ENCODE results near the gene ACKR1. TPM values are rescaled to one million over a fixed set of nuclear protein-coding genes. Genes with fewer than 3 reads are reported as not detected.

Gene ACKR1
- total and polyA plus RNA-seq, 2 donors (not counting 3 experiments of a cell fraction or from before 2014, with no cell fraction given): 0.15 to 1.3 TPM

DNA sequence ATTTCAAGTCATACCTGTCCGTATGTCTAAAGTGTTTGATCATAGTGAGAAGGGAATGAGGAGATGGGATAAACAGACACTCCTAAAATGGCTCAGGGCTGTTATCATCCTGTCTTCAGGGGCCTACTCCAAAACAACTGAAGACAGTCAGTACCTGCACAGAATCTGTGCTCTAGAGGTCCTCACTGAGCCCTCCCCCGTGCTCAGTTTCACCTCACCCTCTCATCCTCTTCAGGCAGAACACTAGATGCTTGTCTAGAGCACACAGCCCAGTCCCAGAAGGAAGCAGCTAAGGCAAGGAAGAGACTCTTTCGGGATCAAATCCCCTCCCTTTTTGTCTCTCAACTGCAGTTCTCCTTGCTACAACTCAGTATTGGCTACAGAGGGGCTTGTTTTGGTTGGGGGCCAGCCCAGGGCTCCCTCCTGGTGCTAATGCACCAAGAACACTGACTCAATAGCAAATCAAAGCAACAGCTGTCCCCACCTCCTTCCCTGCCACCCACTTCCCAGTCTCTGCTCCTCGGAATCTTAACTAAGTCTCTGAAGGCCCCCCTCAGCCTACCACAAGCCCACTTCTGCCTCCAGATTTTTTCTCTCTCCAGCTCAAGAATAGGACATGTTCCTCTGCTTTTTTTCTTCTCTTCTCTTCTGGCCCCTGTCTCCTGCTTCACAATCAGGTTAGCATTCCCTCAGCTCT is 23.2 kb upstream of the ACKR1 start:
- Histone ChIP-seq H4K20me1 (replicated peaks; ENCODE audit: control insufficient read depth, extremely low read depth, insufficient read depth, low read length) (no peaks in the 10 kb centered on the region), H3K36me3 (ENCODE audit: control insufficient read depth in 2 of 2, extremely low read depth in 1 of 2, insufficient read depth in 2 of 2, low read length in 2 of 2) (no peaks in the 10 kb centered on the region), H3K4me1 (ENCODE audit: control insufficient read depth, extremely low read depth, insufficient read depth, low read length) (no peaks in the 10 kb centered on the region), H3K4me3 (replicated peaks in 1 of 3; ENCODE audit: insufficient read depth in 1 of 3, low read depth in 1 of 3, low read length in 3 of 3) (no peak overlapping the region), H3K79me2 (ENCODE audit: control insufficient read depth, insufficient read depth, low read length) (no peaks in the 10 kb centered on the region), H3K27ac (ENCODE audit: insufficient read depth, low read depth, low read length) (no peak overlapping the region), H3K9ac (replicated peaks; ENCODE audit: extremely low read depth, insufficient read depth, low read length) (no peak overlapping the region), H2AFZ (ENCODE audit: low read depth, low read length) (no peak overlapping the region), H3K9me1 (replicated peaks; ENCODE audit: control insufficient read depth, extremely low read depth, insufficient read depth, low read length) (no peaks in the 10 kb centered on the region), H3K27me3 (ENCODE audit: control insufficient read depth in 2 of 2, insufficient read depth in 2 of 2, low read length in 2 of 2) (peaks cover 0 to 7% of the 10 kb centered on the region in 2 experiments), H3K9me3 (replicated peaks; ENCODE audit: control insufficient read depth, insufficient read depth, low read length) (no peaks in the 10 kb centered on the region), H3K4me2 (ENCODE audit: insufficient read depth, low read length) (no peak overlapping the region)
- intact Hi-C loops (cut with micrococcal nuclease): no loop called here
- TF ChIP-seq EZH2 (IDR thresholded peaks at IDR 0.05; ENCODE audit: borderline replicate concordance, low read depth, low read length, severe bottlenecking): no peak
- TF ChIP-seq, protein P1, sequence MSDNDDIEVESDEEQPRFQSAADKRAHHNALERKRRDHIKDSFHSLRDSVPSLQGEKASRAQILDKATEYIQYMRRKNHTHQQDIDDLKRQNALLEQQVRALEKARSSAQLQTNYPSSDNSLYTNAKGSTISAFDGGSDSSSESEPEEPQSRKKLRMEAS (IDR thresholded peaks at IDR 0.05; ENCODE audit: insufficient read depth, insufficient read length): no peak
- POLR2A ChIA-PET: no interaction called here
- dilution Hi-C loops (cut with MboI; ENCODE audit: extremely low pct_ligation_motif_present, low sequenced_read_pairs): no loop called here
- no peak for FAIRE-seq
- CTCF ChIA-PET: interaction anchor here (1.4 to 1.6 kb wide), 2 partner anchors 15 to 17 kb away, joined by 6 to 8 read pairs; no protein-coding TSS in a partner anchor
- no peak for DNase-seq (ENCODE audit: low read depth, low spot score)
- BruUV-seq (replicated peaks): no TSS peak

DNA sequence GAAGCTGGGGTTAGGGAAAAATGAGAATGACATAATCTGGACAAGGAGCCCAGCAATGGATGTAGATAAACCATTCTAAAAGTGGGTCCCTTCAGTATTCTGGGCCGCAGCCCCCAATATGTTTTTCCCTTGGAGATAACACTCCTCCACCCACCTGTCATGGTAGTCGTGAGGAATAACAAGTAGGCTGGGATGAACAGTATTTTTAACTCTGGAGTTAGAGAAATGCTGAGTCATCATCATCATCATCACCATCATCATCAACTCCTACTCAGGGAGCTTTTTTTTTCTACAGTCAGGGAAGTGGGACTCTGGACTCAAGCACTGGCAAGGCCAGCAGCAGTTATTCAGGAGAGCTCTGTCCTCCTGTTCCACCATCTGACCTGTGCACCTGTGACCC is 20.5 kb upstream of the ACKR1 start:
- BruUV-seq (replicated peaks): no TSS peak
- H3K79me2 ChIP-seq (ENCODE audit: control insufficient read depth, insufficient read depth, low read length): no peaks in the 10 kb centered on the region
- FAIRE-seq (no peak), DNase-seq (ENCODE audit: low read depth, low spot score) (no peak)
- no peaks in the 10 kb centered on the region for H3K36me3 ChIP-seq (ENCODE audit: control insufficient read depth in 2 of 2, extremely low read depth in 1 of 2, insufficient read depth in 2 of 2, low read length in 2 of 2)
- intact Hi-C loops (cut with micrococcal nuclease) (no loop called here), dilution Hi-C loops (cut with MboI; ENCODE audit: extremely low pct_ligation_motif_present, low sequenced_read_pairs) (no loop called here)
- H3K27ac ChIP-seq (ENCODE audit: insufficient read depth, low read depth, low read length): no peak overlapping the region
- ChIA-PET CTCF (interaction anchor here (1.2 to 2.1 kb wide), 2 partner anchors 14 to 52 kb away, joined by 3 to 10 read pairs; no protein-coding TSS in a partner anchor), POLR2A (no interaction called here)
- H3K9ac ChIP-seq (replicated peaks; ENCODE audit: extremely low read depth, insufficient read depth, low read length): no peak overlapping the region
- no peak overlapping the region for H2AFZ ChIP-seq (ENCODE audit: low read depth, low read length)
- H3K9me3 ChIP-seq (replicated peaks; ENCODE audit: control insufficient read depth, insufficient read depth, low read length): no peaks in the 10 kb centered on the region
- H3K27me3 ChIP-seq (ENCODE audit: control insufficient read depth in 2 of 2, insufficient read depth in 2 of 2, low read length in 2 of 2): peaks cover 23% of the 10 kb centered on the region in 2 experiments
- H4K20me1 ChIP-seq (replicated peaks; ENCODE audit: control insufficient read depth, extremely low read depth, insufficient read depth, low read length): no peaks in the 10 kb centered on the region
- H3K4me1 ChIP-seq (ENCODE audit: control insufficient read depth, extremely low read depth, insufficient read depth, low read length): no peaks in the 10 kb centered on the region
- H3K4me2 ChIP-seq (ENCODE audit: insufficient read depth, low read length): no peak overlapping the region
- TF ChIP-seq FOS (IDR thresholded peaks at IDR 0.05; ENCODE audit: borderline replicate concordance, insufficient read depth, low read length) (no peak), POLR2AphosphoS5 (IDR thresholded peaks at IDR 0.05; ENCODE audit: insufficient read depth, low read depth, low read length) (no peak), EZH2 (IDR thresholded peaks at IDR 0.05; ENCODE audit: borderline replicate concordance, low read depth, low read length, severe bottlenecking) (no peak), JUN (IDR thresholded peaks at IDR 0.05; ENCODE audit: borderline replicate concordance, insufficient read depth, insufficient read length, low read depth) (no peak), POLR2A (IDR thresholded peaks at IDR 0.05; ENCODE audit: low read depth, low read length) (no peak), MYC (IDR thresholded peaks at IDR 0.05; ENCODE audit: low read depth, low read length) (no peak), GATA2 (IDR thresholded peaks at IDR 0.05; ENCODE audit: insufficient read depth, insufficient read length, low read depth, low read length) (no peak)
- TF ChIP-seq, protein P1 (IDR thresholded peaks at IDR 0.05; ENCODE audit: insufficient read depth, insufficient read length): no peak
- TF ChIP-seq, protein P2, sequence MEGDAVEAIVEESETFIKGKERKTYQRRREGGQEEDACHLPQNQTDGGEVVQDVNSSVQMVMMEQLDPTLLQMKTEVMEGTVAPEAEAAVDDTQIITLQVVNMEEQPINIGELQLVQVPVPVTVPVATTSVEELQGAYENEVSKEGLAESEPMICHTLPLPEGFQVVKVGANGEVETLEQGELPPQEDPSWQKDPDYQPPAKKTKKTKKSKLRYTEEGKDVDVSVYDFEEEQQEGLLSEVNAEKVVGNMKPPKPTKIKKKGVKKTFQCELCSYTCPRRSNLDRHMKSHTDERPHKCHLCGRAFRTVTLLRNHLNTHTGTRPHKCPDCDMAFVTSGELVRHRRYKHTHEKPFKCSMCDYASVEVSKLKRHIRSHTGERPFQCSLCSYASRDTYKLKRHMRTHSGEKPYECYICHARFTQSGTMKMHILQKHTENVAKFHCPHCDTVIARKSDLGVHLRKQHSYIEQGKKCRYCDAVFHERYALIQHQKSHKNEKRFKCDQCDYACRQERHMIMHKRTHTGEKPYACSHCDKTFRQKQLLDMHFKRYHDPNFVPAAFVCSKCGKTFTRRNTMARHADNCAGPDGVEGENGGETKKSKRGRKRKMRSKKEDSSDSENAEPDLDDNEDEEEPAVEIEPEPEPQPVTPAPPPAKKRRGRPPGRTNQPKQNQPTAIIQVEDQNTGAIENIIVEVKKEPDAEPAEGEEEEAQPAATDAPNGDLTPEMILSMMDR (IDR thresholded peaks at IDR 0.05; ENCODE audit: extremely low read depth in 1 of 2, insufficient read depth in 1 of 2, low read depth in 1 of 2, low read length in 2 of 2): no peak
- H3K9me1 ChIP-seq (replicated peaks; ENCODE audit: control insufficient read depth, extremely low read depth, insufficient read depth, low read length): no peaks in the 10 kb centered on the region
- no peak overlapping the region for H3K4me3 ChIP-seq (replicated peaks in 1 of 3; ENCODE audit: insufficient read depth in 1 of 3, low read depth in 1 of 3, low read length in 3 of 3)

Data from endothelial cell of umbilical vein (primary cell).